Ascending aorta (tissue), 2 donors: Measurements from ENCODE around the gene FERMT2. TPM values are rescaled to one million over a fixed set of nuclear protein-coding genes. Genes with fewer than 3 reads are reported as not detected.
"Not testable (repeated sequence)": the region's sequence is repeated elsewhere in the genome, so short reads cannot be mapped to it uniquely, and the experiment has no call there.

Experiments used
- DNase-seq, 2 donors: peaks; one replicate each; pipeline ENCODE4 v3.0.0-alpha.2; 2019; ENCODE audit warnings: low spot score in 2 of 2
- H3K27ac ChIP-seq, 2 donors: fragments of 200-600 bp; sonication (generic); one replicate each; pipeline ENCODE4 v1.5.1; 2016 to 2017; ENCODE audit warnings: mild to moderate bottlenecking in 1 of 2
- H3K27me3 ChIP-seq: fragments of 200-600 bp; sonication (generic); one replicate; pipeline ENCODE4 v1.5.1; 2017
- H3K36me3 ChIP-seq, 2 donors: fragments of 200-600 bp; sonication (generic); one replicate each; pipeline ENCODE4 v1.5.1; 2016
- H3K4me1 ChIP-seq, 2 donors: fragments of 200-600 bp; sonication (generic); one replicate each; pipeline ENCODE4 v1.5.1; 2016 to 2017; ENCODE audit warnings: mild to moderate bottlenecking in 1 of 2
- H3K4me3 ChIP-seq, 2 donors: fragments of 200-600 bp; sonication (generic); one replicate each; pipeline ENCODE4 v1.5.1; 2016 to 2017; ENCODE audit warnings: mild to moderate bottlenecking in 1 of 2
- H3K9me3 ChIP-seq, 2 donors: fragments of 200-600 bp; sonication (generic); one replicate each; pipeline ENCODE4 v1.5.1; 2016
- CTCF ChIP-seq, 3 experiments: fragments of 200-600 bp in 2 of 3; fragments of 450-650 bp in 1 of 3; sonication (generic) in 2 of 3; IDR thresholded peaks; one replicate each; pipeline ENCODE4 v1.5.1; 2016 to 2019; ENCODE audit warnings: antibody characterized with exemption in 3 of 3, mild to moderate bottlenecking in 1 of 3, moderate library complexity in 1 of 3
- intact Hi-C: fragments of 100-400 bp; cut with DNase I; formaldehyde crosslinking; loops from one replicate; pipeline ENCODE4 v1.15.1; 2023
- total RNA-seq: library from RNA; depleted of rRNA; stranded (reverse); fragments of >200 nt; gene quantifications from one replicate; pipeline ENCODE4 v1.1.0, GENCODE V29; 2016

The FERMT2 gene
- total RNA-seq, 1 donor from 2014 or later, result 101 TPM

- no peak overlapping the region for H3K27ac ChIP-seq
- no peaks in the 10 kb centered on the region for H3K4me1 ChIP-seq
- DNase-seq, result no peak
- no peak overlapping the region for H3K4me3 ChIP-seq
- H3K9me3 ChIP-seq, result no peaks in the 10 kb centered on the region
- intact Hi-C loops, result no loop called here
- H3K36me3 ChIP-seq, result peaks cover 78 to 93% of the 10 kb centered on the region in 2 donors
- no peak for TF ChIP-seq CTCF (IDR thresholded peaks at IDR 0.05)
- H3K27me3 ChIP-seq, result no peaks in the 10 kb centered on the region
These were observed 81.8 kb downstream of the FERMT2 start for GRCh38 chr14:52868911-52869618.

GRCh38 chr14:52864893-52865292 is 86.0 kb downstream of the FERMT2 start:
- Histone ChIP-seq H3K36me3 (peaks cover 67 to 68% of the 10 kb centered on the region in 2 donors), H3K4me1 (peaks cover 0 to 10% of the 10 kb centered on the region in 2 donors)
- intact Hi-C loops, result not testable (repeated sequence)

GRCh38 chr14:52863334-52863700 is 87.5 kb downstream of the FERMT2 start:
- H3K4me3 ChIP-seq, result peak overlapping the region in 1 of 2 donors; percentile 0
- H3K27me3 ChIP-seq, result no peaks in the 10 kb centered on the region
- no peak for TF ChIP-seq CTCF (IDR thresholded peaks at IDR 0.05)
- intact Hi-C loops, result no loop called here
- no peaks in the 10 kb centered on the region for H3K9me3 ChIP-seq
- DNase-seq, result no peak
- peak overlapping the region; percentile 49 to 63 for H3K27ac ChIP-seq
- peaks cover 65 to 68% of the 10 kb centered on the region in 2 donors for H3K36me3 ChIP-seq
- peaks cover 0 to 10% of the 10 kb centered on the region in 2 donors for H3K4me1 ChIP-seq

More at GRCh38 chr14:52864893-52865292, 86.0 kb downstream of the FERMT2 start:
- not testable (repeated sequence) for H3K27me3 ChIP-seq, H3K9me3 ChIP-seq, H3K4me3 ChIP-seq, DNase-seq, H3K27ac ChIP-seq

- Histone ChIP-seq H3K27ac (peak overlapping the region; percentile 49 to 63), H3K9me3 (no peaks in the 10 kb centered on the region), H3K27me3 (no peaks in the 10 kb centered on the region), H3K4me1 (peaks cover 0 to 10% of the 10 kb centered on the region in 2 donors), H3K4me3 (peak overlapping the region in 1 of 2 donors; percentile 0), H3K36me3 (peaks cover 65 to 68% of the 10 kb centered on the region in 2 donors)
- no peak for DNase-seq
- no peak for TF ChIP-seq CTCF (IDR thresholded peaks at IDR 0.05)
- intact Hi-C loops, result no loop called here
These were observed 88.1 kb downstream of the FERMT2 start for GRCh38 chr14:52862632-52863333.

GRCh38 chr14:52861403-52861802 is 89.4 kb downstream of the FERMT2 start:
- intact Hi-C loops, result no loop called here
- Histone ChIP-seq H3K27ac (no peak overlapping the region), H3K27me3 (no peaks in the 10 kb centered on the region), H3K4me3 (no peak overlapping the region), H3K9me3 (no peaks in the 10 kb centered on the region), H3K4me1 (peaks cover 0 to 10% of the 10 kb centered on the region in 2 donors), H3K36me3 (peaks cover 59 to 69% of the 10 kb centered on the region in 2 donors)
- TF ChIP-seq CTCF (IDR thresholded peaks at IDR 0.05), result no peak
- no peak for DNase-seq

- H3K27me3 ChIP-seq, result no peaks in the 10 kb centered on the region
- intact Hi-C loops, result no loop called here
- no peak overlapping the region for H3K4me3 ChIP-seq
- peaks cover 54 to 68% of the 10 kb centered on the region in 2 donors for H3K36me3 ChIP-seq
- no peak for DNase-seq
- no peak for TF ChIP-seq CTCF (IDR thresholded peaks at IDR 0.05)
- H3K27ac ChIP-seq, result no peak overlapping the region
- H3K4me1 ChIP-seq, result peaks cover 0 to 10% of the 10 kb centered on the region in 2 donors
- no peaks in the 10 kb centered on the region for H3K9me3 ChIP-seq
These were observed 89.9 kb downstream of the FERMT2 start for GRCh38 chr14:52860910-52861309.
